ENCODE data around the gene FAXC. TPM values are rescaled to one million over a fixed set of nuclear protein-coding genes. Genes with fewer than 3 reads are reported as not detected.

FAXC gene
- total and polyA plus RNA-seq, 2 of the 8 experiments (the other 6 are each of a cell fraction or from before 2014, with no cell fraction given), result 23.2 to 29.8 TPM

DNA sequence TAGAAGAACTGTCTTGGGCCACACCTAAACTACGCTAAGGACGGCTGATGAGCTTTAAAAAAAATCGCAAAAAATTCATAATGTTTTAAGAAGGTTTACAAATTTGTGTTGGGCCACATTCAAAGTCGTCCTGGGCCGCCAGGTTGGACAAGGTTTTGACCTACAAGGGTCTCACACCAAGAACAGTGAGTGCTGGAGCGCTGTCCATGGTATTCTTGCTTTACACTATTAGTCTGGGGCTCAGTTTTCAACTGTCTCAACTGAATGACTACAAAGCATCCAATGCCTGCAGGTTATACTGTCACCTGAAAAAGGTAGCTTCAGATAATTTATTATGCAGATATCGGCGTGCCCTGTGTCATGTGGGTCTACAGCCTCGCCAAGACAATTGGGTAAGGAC lies 3.7 kb upstream of the FAXC start:
- Histone ChIP-seq H3K9me3 (ENCODE audit: insufficient read depth in 2 of 2, low read depth in 1 of 2, low read length in 1 of 2) (no peaks in the 10 kb centered on the region), H3K79me2 (ENCODE audit: control insufficient read depth in 1 of 2, insufficient read depth in 2 of 2, low read length in 2 of 2) (0 out of 4 replicates have a peak, but pooled peaks cover 0 to 2% of the 10 kb centered on the region in 2 experiments), H2BK15ac (ENCODE audit: low read length) (no peak overlapping the region), H3K36me3 (ENCODE audit: control insufficient read depth in 2 of 4, insufficient read depth in 4 of 4, low read length in 3 of 4) (no peaks in the 10 kb centered on the region), H3K27me3 (replicated peaks in 1 of 4; ENCODE audit: control insufficient read depth in 3 of 4, extremely low read depth in 1 of 4, insufficient read depth in 3 of 4, low read length in 3 of 4) (no peaks in the 10 kb centered on the region; a peak in 1 of 7 replicates), H3K9ac (replicated peaks in 1 of 4; ENCODE audit: extremely low read depth in 1 of 4, low read depth in 3 of 4, low read length in 3 of 4) (no peak overlapping the region), H3K56ac (replicated peaks; ENCODE audit: insufficient read length, low read depth, low read length) (no peak overlapping the region), H4K91ac (replicated peaks; ENCODE audit: insufficient read length, low read length) (no peak overlapping the region), H3K23me2 (ENCODE audit: low read depth, low read length) (peaks cover 8% of the 10 kb centered on the region), H2BK20ac (ENCODE audit: low read length) (no peak overlapping the region), H3K23ac (ENCODE audit: insufficient read length) (no peak overlapping the region), H2BK12ac (ENCODE audit: low read depth, low read length) (no peak overlapping the region), H3K4ac (replicated peaks; ENCODE audit: insufficient read length, low read depth, low read length) (no peak overlapping the region), H3K79me1 (ENCODE audit: low read depth, low read length) (no peaks in the 10 kb centered on the region), H4K20me1 (replicated peaks in 1 of 2; ENCODE audit: control insufficient read depth in 1 of 2, insufficient read depth in 2 of 2, low read length in 2 of 2) (no peaks in the 10 kb centered on the region), H2BK5ac (ENCODE audit: low read depth, low read length) (no peak overlapping the region), H2BK120ac (replicated peaks; ENCODE audit: low read depth, low read length) (no peak overlapping the region), H3K18ac (ENCODE audit: extremely low read depth, low read length) (no peak overlapping the region), H2AFZ (ENCODE audit: low read length) (no peak overlapping the region), H3K4me3 (ENCODE audit: extremely low read depth in 1 of 4, insufficient read depth in 2 of 4, low read depth in 3 of 4, low read length in 4 of 4) (no peak overlapping the region), H3K14ac (ENCODE audit: insufficient read length) (no peak overlapping the region), H4K5ac (ENCODE audit: insufficient read length, low read depth, low read length) (no peak overlapping the region), H2AK5ac (ENCODE audit: low read depth, low read length) (no peak overlapping the region), H3K4me1 (replicated peaks in 1 of 4; ENCODE audit: control insufficient read depth in 3 of 4, insufficient read depth in 4 of 4, low read length in 3 of 4) (peaks cover 0 to 6% (median 3%) of the 10 kb centered on the region in 4 experiments; a peak in 6 of 7 replicates), H4K8ac (ENCODE audit: extremely low read depth, insufficient read depth, low read length) (no peak overlapping the region), H3K4me2 (ENCODE audit: insufficient read depth in 1 of 2, low read depth in 2 of 2, low read length in 2 of 2) (no peak overlapping the region), H3K27ac (ENCODE audit: low read depth, low read length) (no peak overlapping the region)
- ChIA-PET CTCF (ENCODE audit: partially characterized antibody) (interaction anchor here (0.6 to 4.1 kb wide), 9 partner anchors 8 to 163 kb away, joined by 3 to 16 read pairs (median 5); partner anchors contain the start of gene PNISR), POLR2A (ENCODE audit: partially characterized antibody) (interaction anchor here (1.0 to 1.4 kb wide), 3 partner anchors 8 to 71 kb away, joined by 3 read pairs; no protein-coding TSS in a partner anchor)
- no peak for FAIRE-seq
- WGBS, 2 experiments (ENCODE audit: extremely low coverage in 1 of 2, insufficient coverage in 1 of 2, insufficient read length in 1 of 2, insufficient replicate concordance in 2 of 2, low coverage in 1 of 2, low lambda C conversion rate in 2 of 2, missing lambda C conversion rate in 1 of 2), result 87% methylated on average over 9 of the region's 9 CpGs; no CpG with 5 or more reads in 1 of the 2 experiments
- DNase-seq (ENCODE audit: low read depth in 1 of 2, low spot score in 2 of 2), result no peak
- TF ChIP-seq CTBP2 (IDR thresholded peaks at IDR 0.05; ENCODE audit: borderline replicate concordance, insufficient read depth, insufficient read length, low read length) (no peak), BACH1 (IDR thresholded peaks at IDR 0.05; ENCODE audit: low read length) (no peak), CBX8 (IDR thresholded peaks at IDR 0.05; ENCODE audit: borderline replicate concordance, low read depth, low read length) (no peak), SAP30 (IDR thresholded peaks at IDR 0.05; ENCODE audit: insufficient read depth, insufficient replicate concordance, low read length) (no peak), PHF8 (conservative IDR thresholded peaks at IDR 0.05; ENCODE audit: low read depth, low read length) (no peak)
- TF ChIP-seq, protein P1, sequence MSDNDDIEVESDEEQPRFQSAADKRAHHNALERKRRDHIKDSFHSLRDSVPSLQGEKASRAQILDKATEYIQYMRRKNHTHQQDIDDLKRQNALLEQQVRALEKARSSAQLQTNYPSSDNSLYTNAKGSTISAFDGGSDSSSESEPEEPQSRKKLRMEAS (IDR thresholded peaks at IDR 0.05), result no peak
